K562 treated with DMSO at 1 percent for 48 hours (cell line): Measurements from ENCODE around the gene ADGRG2. TPM values are rescaled to one million over a fixed set of nuclear protein-coding genes. Genes with fewer than 3 reads are reported as not detected.

Source experiments
- total RNA-seq: library from RNA; unstranded; fragments of 300-600 nt; gene quantifications from 2 replicates; pipeline ENCODE4 v1.2.3, GENCODE V29; 2022; ENCODE audit warnings: low replicate concordance; ENCODE audit errors: extremely low read depth

Gene ADGRG2
- total RNA-seq = not detected in 2 replicates

GRCh38 chrX:19121898-19122640 is at the start of gene ADGRG2:
Gene ADGRG2, minus strand, starts transcription at chrX:19122468. Its CDS starts 53,634 bp downstream, at chrX:19068834.

GRCh38 chrX:18983666-18984380 is 138.4 kb downstream of the ADGRG2 start, which contains the start of gene PHKA2:
Gene PHKA2, minus strand, starts transcription at chrX:18984114. Its CDS starts 182 bp downstream, at chrX:18983932.

Other genes with a start within 250 kb of the ADGRG2 start
- gene PHKA2, start 138.4 kb downstream of the ADGRG2 start, total RNA-seq = not detected in 2 replicates
- not detected in 2 replicates for gene PDHA1, start 221.5 kb upstream of the ADGRG2 start, total RNA-seq